Stomach (tissue), 4 donors: ENCODE data around the gene DTNBP1.

Source experiments
- POLR2A ChIP-seq, 4 donors: fragments of 450-650 bp; IDR thresholded peaks; one replicate each; pipeline ENCODE4 v1.6.1; 2016; ENCODE audit warnings: antibody characterized with exemption in 4 of 4, control low read depth in 2 of 4, mild to moderate bottlenecking in 1 of 4, moderate library complexity in 1 of 4
- POLR2AphosphoS5 ChIP-seq, 3 donors: sonication (generic); formaldehyde crosslinking; IDR thresholded peaks; one replicate each; pipeline ENCODE4 v1.6.1; 2016; ENCODE audit warnings: antibody characterized with exemption in 3 of 3
- TF ChIP-seq, protein P1 (sequence below), 7 experiments: fragments of 450-650 bp in 4 of 7; fragments of 200-600 bp in 3 of 7; sonication (generic) in 3 of 7; IDR thresholded peaks; one replicate each; pipeline ENCODE4 v1.5.1; 2016 to 2019; ENCODE audit warnings: antibody characterized with exemption in 7 of 7, control low read depth in 2 of 7, mild to moderate bottlenecking in 1 of 7

DNA sequence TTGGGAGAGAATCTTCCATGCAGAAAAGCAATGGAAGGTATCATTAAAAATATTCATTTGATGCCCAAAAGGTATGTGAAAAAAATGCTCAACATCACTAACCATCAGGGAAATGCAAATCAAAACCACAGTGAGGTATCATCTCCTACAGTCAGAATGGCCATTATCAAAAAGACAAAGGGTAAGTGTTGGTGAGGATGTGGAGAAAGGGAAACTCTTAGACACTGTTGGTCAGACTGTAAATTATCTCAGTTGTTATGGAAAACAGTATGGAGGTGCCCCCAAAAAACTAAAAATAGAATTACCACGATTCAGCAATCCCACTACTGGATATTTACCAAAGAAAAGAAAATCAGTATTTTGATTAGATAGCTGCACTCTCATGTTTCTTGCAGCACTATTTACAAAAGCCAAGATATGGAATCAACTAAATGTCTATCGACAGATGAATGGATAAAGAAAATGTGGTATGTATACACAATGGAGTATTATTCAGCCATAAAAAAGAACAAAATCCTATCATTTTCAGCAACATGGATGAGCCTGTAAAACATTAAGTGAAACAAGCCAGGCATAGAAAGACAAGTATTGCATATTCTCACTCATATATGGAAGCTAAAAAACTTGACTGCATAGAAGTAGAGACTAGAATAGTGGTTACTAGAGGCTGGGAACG lies 84.0 kb downstream of the DTNBP1 start:
- TF ChIP-seq POLR2AphosphoS5 (IDR thresholded peaks at IDR 0.05) (no peak), POLR2A (IDR thresholded peaks at IDR 0.05) (no peak)
- TF ChIP-seq, protein P1, sequence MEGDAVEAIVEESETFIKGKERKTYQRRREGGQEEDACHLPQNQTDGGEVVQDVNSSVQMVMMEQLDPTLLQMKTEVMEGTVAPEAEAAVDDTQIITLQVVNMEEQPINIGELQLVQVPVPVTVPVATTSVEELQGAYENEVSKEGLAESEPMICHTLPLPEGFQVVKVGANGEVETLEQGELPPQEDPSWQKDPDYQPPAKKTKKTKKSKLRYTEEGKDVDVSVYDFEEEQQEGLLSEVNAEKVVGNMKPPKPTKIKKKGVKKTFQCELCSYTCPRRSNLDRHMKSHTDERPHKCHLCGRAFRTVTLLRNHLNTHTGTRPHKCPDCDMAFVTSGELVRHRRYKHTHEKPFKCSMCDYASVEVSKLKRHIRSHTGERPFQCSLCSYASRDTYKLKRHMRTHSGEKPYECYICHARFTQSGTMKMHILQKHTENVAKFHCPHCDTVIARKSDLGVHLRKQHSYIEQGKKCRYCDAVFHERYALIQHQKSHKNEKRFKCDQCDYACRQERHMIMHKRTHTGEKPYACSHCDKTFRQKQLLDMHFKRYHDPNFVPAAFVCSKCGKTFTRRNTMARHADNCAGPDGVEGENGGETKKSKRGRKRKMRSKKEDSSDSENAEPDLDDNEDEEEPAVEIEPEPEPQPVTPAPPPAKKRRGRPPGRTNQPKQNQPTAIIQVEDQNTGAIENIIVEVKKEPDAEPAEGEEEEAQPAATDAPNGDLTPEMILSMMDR (IDR thresholded peaks at IDR 0.05) = no peak
